GM12873 (cell line): ENCODE data around the gene IDE.

Experiments
- CTCF ChIP-seq: IDR thresholded peaks from 2 replicates; pipeline ENCODE4 v1.5.1; 2012; ENCODE audit warnings: low read depth, mild to moderate bottlenecking, moderate library complexity, low read length, control low read depth; ENCODE audit not compliant: insufficient read depth; ENCODE audit errors: missing control alignments

IDE gene

GRCh38 chr10:92452313-92452712, 121.6 kb downstream of the IDE start:
- no peak for TF ChIP-seq CTCF

GRCh38 chr10:92451431-92451830, 122.5 kb downstream of the IDE start:
- TF ChIP-seq CTCF = no peak

GRCh38 chr10:92450896-92451295, 123.0 kb downstream of the IDE start:
- no peak for TF ChIP-seq CTCF

GRCh38 chr10:92440578-92440977, 133.3 kb downstream of the IDE start:
- TF ChIP-seq CTCF = no peak

GRCh38 chr10:92438220-92438619, 135.7 kb downstream of the IDE start:
- no peak for TF ChIP-seq CTCF

- TF ChIP-seq CTCF = no peak
These were observed 137.3 kb downstream of the IDE start for GRCh38 chr10:92436611-92437010.

- no peak for TF ChIP-seq CTCF
These were observed 139.5 kb downstream of the IDE start for GRCh38 chr10:92434385-92434784.
